Liver (tissue), 3 donors: ENCODE results near the gene HOXD8.

ENCODE experiments used
- EGR1 ChIP-seq, 2 donors: IDR thresholded peaks; 2 replicates each; pipeline ENCODE4 v1.6.1; 2016 to 2018; ENCODE audit warnings: antibody characterized with exemption in 2 of 2, low read depth in 2 of 2
- FOXA2 ChIP-seq: IDR thresholded peaks from 2 replicates; pipeline ENCODE4 v1.6.1; 2016; ENCODE audit warnings: antibody characterized with exemption
- GABPA ChIP-seq, 2 donors: IDR thresholded peaks in 1 of 2; conservative IDR thresholded peaks in 1 of 2; 2 replicates each; pipeline ENCODE4 v1.6.1; 2016; ENCODE audit warnings: antibody characterized with exemption in 2 of 2, mild to moderate bottlenecking in 1 of 2, moderate library complexity in 1 of 2
- HNF4A ChIP-seq, 2 donors: conservative IDR thresholded peaks; 2 replicates each; pipeline ENCODE4 v1.6.1; 2016; ENCODE audit warnings: antibody characterized with exemption in 2 of 2, mild to moderate bottlenecking in 2 of 2
- JUND ChIP-seq, 2 donors: IDR thresholded peaks; 2 replicates each; pipeline ENCODE4 v1.6.1; 2016; ENCODE audit warnings: antibody characterized with exemption in 2 of 2
- RAD21 ChIP-seq, 2 donors: IDR thresholded peaks; 2 replicates each; pipeline ENCODE4 v1.6.1; 2016; ENCODE audit warnings: antibody characterized with exemption in 2 of 2, mild to moderate bottlenecking in 2 of 2
- RXRA ChIP-seq, 2 donors: IDR thresholded peaks; 2 replicates each; pipeline ENCODE4 v1.6.1; 2017 to 2018; ENCODE audit warnings: antibody characterized with exemption in 2 of 2, mild to moderate bottlenecking in 1 of 2
- TAF1 ChIP-seq: conservative IDR thresholded peaks from 2 replicates; pipeline ENCODE4 v1.6.1; 2016; ENCODE audit warnings: antibody characterized with exemption, mild to moderate bottlenecking
- YY1 ChIP-seq: IDR thresholded peaks from 2 replicates; pipeline ENCODE4 v1.6.1; 2016; ENCODE audit warnings: antibody characterized with exemption, mild to moderate bottlenecking
- TF ChIP-seq, protein P1 (sequence below): fragments of 150-350 bp; IDR thresholded peaks from 2 replicates; pipeline ENCODE4 v1.5.1; 2017; ENCODE audit warnings: improper control_type of control experiment, low read depth, low read length; ENCODE audit not compliant: missing input control
- TF ChIP-seq, protein P2 (sequence below): IDR thresholded peaks from 2 replicates; pipeline ENCODE4 v1.6.1; 2016; ENCODE audit warnings: antibody characterized with exemption
- TF ChIP-seq, protein P3 (sequence below): IDR thresholded peaks from 2 replicates; pipeline ENCODE4 v1.6.1; 2016; ENCODE audit warnings: antibody characterized with exemption
- TF ChIP-seq, protein P4 (sequence below): IDR thresholded peaks from 2 replicates; pipeline ENCODE4 v1.6.1; 2016; ENCODE audit warnings: antibody characterized with exemption
- donor health status: healthy.
- donor health status: healthy.

DNA sequence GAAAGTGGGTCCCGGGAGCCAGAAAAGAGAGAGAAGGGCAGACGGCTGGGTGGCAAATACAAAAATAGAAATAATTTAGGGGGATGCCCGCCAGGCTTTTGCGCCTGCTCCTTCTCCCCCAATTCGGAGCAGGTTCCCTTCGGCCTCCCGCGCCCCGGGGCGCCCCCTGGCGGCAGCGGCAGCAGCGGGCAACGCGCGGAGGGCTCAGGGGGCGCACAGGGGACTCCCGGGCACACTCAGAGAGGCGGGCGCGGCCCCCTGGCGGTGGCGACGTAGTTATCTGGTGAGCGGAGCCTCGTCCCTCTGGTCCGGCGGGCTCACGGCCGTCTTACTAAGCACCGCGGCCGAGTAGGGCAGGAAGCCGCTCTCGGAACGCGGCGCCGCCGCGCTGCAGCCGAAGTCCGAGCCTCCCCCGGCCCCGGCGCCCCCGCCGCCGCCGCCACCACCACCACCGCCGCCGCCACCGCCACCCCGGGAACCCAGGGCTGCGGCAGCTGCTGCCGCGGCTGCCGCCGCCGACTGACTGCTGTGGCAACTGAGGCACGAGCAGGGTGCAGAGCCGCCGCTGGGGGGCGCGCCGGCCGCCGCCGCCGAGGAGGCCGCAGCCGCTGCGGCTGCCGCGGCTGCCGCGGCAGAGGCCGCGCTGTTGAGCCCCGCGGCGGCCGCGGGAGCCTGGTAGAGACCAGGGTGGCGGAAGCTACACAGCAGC is 49.5 kb upstream of the HOXD8 start:
- TF ChIP-seq, protein P1, sequence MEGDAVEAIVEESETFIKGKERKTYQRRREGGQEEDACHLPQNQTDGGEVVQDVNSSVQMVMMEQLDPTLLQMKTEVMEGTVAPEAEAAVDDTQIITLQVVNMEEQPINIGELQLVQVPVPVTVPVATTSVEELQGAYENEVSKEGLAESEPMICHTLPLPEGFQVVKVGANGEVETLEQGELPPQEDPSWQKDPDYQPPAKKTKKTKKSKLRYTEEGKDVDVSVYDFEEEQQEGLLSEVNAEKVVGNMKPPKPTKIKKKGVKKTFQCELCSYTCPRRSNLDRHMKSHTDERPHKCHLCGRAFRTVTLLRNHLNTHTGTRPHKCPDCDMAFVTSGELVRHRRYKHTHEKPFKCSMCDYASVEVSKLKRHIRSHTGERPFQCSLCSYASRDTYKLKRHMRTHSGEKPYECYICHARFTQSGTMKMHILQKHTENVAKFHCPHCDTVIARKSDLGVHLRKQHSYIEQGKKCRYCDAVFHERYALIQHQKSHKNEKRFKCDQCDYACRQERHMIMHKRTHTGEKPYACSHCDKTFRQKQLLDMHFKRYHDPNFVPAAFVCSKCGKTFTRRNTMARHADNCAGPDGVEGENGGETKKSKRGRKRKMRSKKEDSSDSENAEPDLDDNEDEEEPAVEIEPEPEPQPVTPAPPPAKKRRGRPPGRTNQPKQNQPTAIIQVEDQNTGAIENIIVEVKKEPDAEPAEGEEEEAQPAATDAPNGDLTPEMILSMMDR, result peak; percentile 44
- TF ChIP-seq YY1 (no peak), JUND (IDR thresholded peaks at IDR 0.05) (no peak), FOXA2 (no peak), HNF4A (conservative IDR thresholded peaks at IDR 0.05) (no peak), GABPA (IDR thresholded peaks at IDR 0.05 in 1 of 2, conservative IDR thresholded peaks at IDR 0.05 in 1 of 2) (no peak), TAF1 (no peak), EGR1 (IDR thresholded peaks at IDR 0.05; ENCODE audit: low read depth in 2 of 2) (no peak), RAD21 (IDR thresholded peaks at IDR 0.05) (peak in 1 of 2 donors; percentile 57), RXRA (IDR thresholded peaks at IDR 0.05) (no peak)
- TF ChIP-seq, protein P2, sequence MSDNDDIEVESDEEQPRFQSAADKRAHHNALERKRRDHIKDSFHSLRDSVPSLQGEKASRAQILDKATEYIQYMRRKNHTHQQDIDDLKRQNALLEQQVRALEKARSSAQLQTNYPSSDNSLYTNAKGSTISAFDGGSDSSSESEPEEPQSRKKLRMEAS, result no peak
- TF ChIP-seq, protein P3, sequence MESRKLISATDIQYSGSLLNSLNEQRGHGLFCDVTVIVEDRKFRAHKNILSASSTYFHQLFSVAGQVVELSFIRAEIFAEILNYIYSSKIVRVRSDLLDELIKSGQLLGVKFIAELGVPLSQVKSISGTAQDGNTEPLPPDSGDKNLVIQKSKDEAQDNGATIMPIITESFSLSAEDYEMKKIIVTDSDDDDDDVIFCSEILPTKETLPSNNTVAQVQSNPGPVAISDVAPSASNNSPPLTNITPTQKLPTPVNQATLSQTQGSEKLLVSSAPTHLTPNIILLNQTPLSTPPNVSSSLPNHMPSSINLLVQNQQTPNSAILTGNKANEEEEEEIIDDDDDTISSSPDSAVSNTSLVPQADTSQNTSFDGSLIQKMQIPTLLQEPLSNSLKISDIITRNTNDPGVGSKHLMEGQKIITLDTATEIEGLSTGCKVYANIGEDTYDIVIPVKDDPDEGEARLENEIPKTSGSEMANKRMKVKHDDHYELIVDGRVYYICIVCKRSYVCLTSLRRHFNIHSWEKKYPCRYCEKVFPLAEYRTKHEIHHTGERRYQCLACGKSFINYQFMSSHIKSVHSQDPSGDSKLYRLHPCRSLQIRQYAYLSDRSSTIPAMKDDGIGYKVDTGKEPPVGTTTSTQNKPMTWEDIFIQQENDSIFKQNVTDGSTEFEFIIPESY, result no peak
- TF ChIP-seq, protein P4, sequence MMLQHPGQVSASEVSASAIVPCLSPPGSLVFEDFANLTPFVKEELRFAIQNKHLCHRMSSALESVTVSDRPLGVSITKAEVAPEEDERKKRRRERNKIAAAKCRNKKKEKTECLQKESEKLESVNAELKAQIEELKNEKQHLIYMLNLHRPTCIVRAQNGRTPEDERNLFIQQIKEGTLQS, result no peak
